ENCODE measurements around the gene TUBB2A. TPM values are rescaled to one million over a fixed set of nuclear protein-coding genes. Genes with fewer than 3 reads are reported as not detected.
A peak's percentile ranks its signal among the peaks of the same experiment; 100 is the strongest.
"Not testable (repeated sequence)": the region's sequence is repeated elsewhere in the genome, so short reads cannot be mapped to it uniquely, and the experiment has no call there.

Gene TUBB2A
- total and polyA plus RNA-seq, 7 donors: 41.4 to 106 (median 54.5) TPM

GRCh38 chr6:3181105-3181504, 23.8 kb upstream of the TUBB2A start:
- DNase-seq: no peak
- Histone ChIP-seq H3K9me3 (no peaks in the 10 kb centered on the region), H3K36me3 (no peaks in the 10 kb centered on the region), H3K4me1 (no peaks in the 10 kb centered on the region), H3K27ac (no peak overlapping the region), H3K27me3 (no peaks in the 10 kb centered on the region), H3K4me3 (no peak overlapping the region)
- intact Hi-C loops (cut with DNase I): no loop called here
- TF ChIP-seq POLR2AphosphoS5 (IDR thresholded peaks at IDR 0.05) (no peak), EP300 (IDR thresholded peaks at IDR 0.05) (no peak), CTCF (IDR thresholded peaks at IDR 0.05) (no peak), POLR2A (IDR thresholded peaks at IDR 0.05) (no peak)
- 79 to 88% methylated on average over 2 of the region's 2 CpGs for WGBS, 2 donors

- H3K27ac ChIP-seq: peak overlapping the region in 1 of 4 donors; percentile 52
- H3K36me3 ChIP-seq; H3K4me1 ChIP-seq; intact Hi-C loops (cut with DNase I); H3K9me3 ChIP-seq; H3K27me3 ChIP-seq; DNase-seq: not testable (repeated sequence)
- peak overlapping the region in 3 of 4 donors; percentile 17 to 32 (median 27) for H3K4me3 ChIP-seq
- WGBS, 2 donors: 73% methylated on average over 5 of the region's 8 CpGs
These were observed 22.6 kb upstream of the TUBB2A start for GRCh38 chr6:3179945-3180344.

GRCh38 chr6:3178666-3179065, 21.3 kb upstream of the TUBB2A start:
- WGBS, 2 donors: 33 to 83% methylated on average over 8 of the region's 8 CpGs

GRCh38 chr6:3176562-3177355, 19.4 kb upstream of the TUBB2A start:
- no peak for DNase-seq
- no peak overlapping the region for H3K27ac ChIP-seq
- WGBS, 2 donors: 88 to 91% methylated on average over 22 of the region's 22 CpGs
- no peaks in the 10 kb centered on the region for H3K9me3 ChIP-seq
- H3K4me1 ChIP-seq: no peaks in the 10 kb centered on the region
- H3K36me3 ChIP-seq: no peaks in the 10 kb centered on the region
- H3K4me3 ChIP-seq: no peak overlapping the region
- TF ChIP-seq CTCF (IDR thresholded peaks at IDR 0.05) (no peak), EP300 (IDR thresholded peaks at IDR 0.05) (no peak), POLR2AphosphoS5 (IDR thresholded peaks at IDR 0.05) (no peak), POLR2A (IDR thresholded peaks at IDR 0.05) (no peak)
- H3K27me3 ChIP-seq: no peaks in the 10 kb centered on the region
- intact Hi-C loops (cut with DNase I): no loop called here

More at GRCh38 chr6:3178666-3179065, 21.3 kb upstream of the TUBB2A start:
- H3K4me3 ChIP-seq; H3K27ac ChIP-seq; H3K4me1 ChIP-seq; H3K36me3 ChIP-seq; intact Hi-C loops (cut with DNase I); DNase-seq; H3K9me3 ChIP-seq; H3K27me3 ChIP-seq: not testable (repeated sequence)

GRCh38 chr6:3175715-3176402, 18.5 kb upstream of the TUBB2A start:
- intact Hi-C loops (cut with DNase I): no loop called here
- no peak overlapping the region for H3K4me3 ChIP-seq
- H3K36me3 ChIP-seq: no peaks in the 10 kb centered on the region
- no peak overlapping the region for H3K27ac ChIP-seq
- WGBS, 2 donors: 77 to 78% methylated on average over 11 of the region's 11 CpGs
- DNase-seq: no peak
- no peaks in the 10 kb centered on the region for H3K4me1 ChIP-seq
- H3K9me3 ChIP-seq: no peaks in the 10 kb centered on the region
- H3K27me3 ChIP-seq: no peaks in the 10 kb centered on the region
- TF ChIP-seq CTCF (IDR thresholded peaks at IDR 0.05) (no peak), POLR2AphosphoS5 (IDR thresholded peaks at IDR 0.05) (no peak), POLR2A (IDR thresholded peaks at IDR 0.05) (no peak), EP300 (IDR thresholded peaks at IDR 0.05) (no peak)

GRCh38 chr6:3173636-3174089, 16.3 kb upstream of the TUBB2A start:
- 92 to 94% methylated on average over 11 of the region's 11 CpGs for WGBS, 2 donors
- not testable (repeated sequence) for H3K36me3 ChIP-seq

GRCh38 chr6:3172789-3173188, 15.4 kb upstream of the TUBB2A start:
- H3K27me3 ChIP-seq; DNase-seq; H3K27ac ChIP-seq; intact Hi-C loops (cut with DNase I); H3K4me1 ChIP-seq; H3K4me3 ChIP-seq; H3K9me3 ChIP-seq; H3K36me3 ChIP-seq: not testable (repeated sequence)
- 67 to 83% methylated on average over 4 of the region's 4 CpGs for WGBS, 2 donors

More at GRCh38 chr6:3173636-3174089, 16.3 kb upstream of the TUBB2A start:
- H3K4me3 ChIP-seq; H3K27ac ChIP-seq; H3K9me3 ChIP-seq; H3K4me1 ChIP-seq; DNase-seq; H3K27me3 ChIP-seq; intact Hi-C loops (cut with DNase I): not testable (repeated sequence)

GRCh38 chr6:3171313-3172175, 14.2 kb upstream of the TUBB2A start:
- H3K4me1 ChIP-seq, DNase-seq, H3K27ac ChIP-seq, H3K4me3 ChIP-seq, H3K36me3 ChIP-seq, H3K9me3 ChIP-seq, H3K27me3 ChIP-seq: not testable (repeated sequence)
- intact Hi-C loops (cut with DNase I): loop anchor here (2.0 kb wide), 1 partner anchor 47 kb away; no protein-coding TSS in a partner anchor
- 93% methylated on average over 17 of the region's 17 CpGs for WGBS, 2 donors

All from sigmoid colon (tissue), 7 donors.